Measurements from ENCODE around the gene DSTYK. TPM values are rescaled to one million over a fixed set of nuclear protein-coding genes. Genes with fewer than 3 reads are reported as not detected.

Gene DSTYK
- 13.5 TPM for polyA plus RNA-seq (2013, experiment 1 of 4)
- polyA plus RNA-seq (2013, experiment 2 of 4): 16.0 TPM
- 9.6 TPM for polyA plus RNA-seq (2013, experiment 3 of 4)
- 10.4 TPM for polyA plus RNA-seq (2013, experiment 4 of 4)

- no peaks in the 10 kb centered on the region for H3K36me3 ChIP-seq (ENCODE audit: control insufficient read depth, insufficient read depth, low read length)
- peaks cover 8% of the 10 kb centered on the region for H3K4me1 ChIP-seq (ENCODE audit: control insufficient read depth, insufficient read depth, low read length)
- H3K4me3 ChIP-seq (ENCODE audit: insufficient read depth, low read depth, low read length): peak within 1 kb of the TSS; percentile 96
- 0% methylated on average over 65 to 67 of the region's 67 CpGs for WGBS, 2 experiments
- H3K27me3 ChIP-seq (ENCODE audit: control insufficient read depth, insufficient read depth, low read length, poor library complexity, severe bottlenecking): no peaks in the 10 kb centered on the region
- H3K27ac ChIP-seq (ENCODE audit: insufficient read depth, low read depth, low read length, poor library complexity, severe bottlenecking): peak within 1 kb of the TSS; percentile 87
- no peaks in the 10 kb centered on the region for H3K9me3 ChIP-seq (ENCODE audit: control insufficient read depth, low read length)
Observed at GRCh38 chr1:205211169-205211838, at the start of gene DSTYK. TSS of gene DSTYK (minus strand) at chr1:205211702. CDS start at chr1:205211535, 167 bp downstream.

GRCh38 chr1:205259998-205260397, 48.5 kb upstream of the DSTYK start:
- H3K9me3 ChIP-seq (ENCODE audit: control insufficient read depth, low read length): no peaks in the 10 kb centered on the region
- no peaks in the 10 kb centered on the region for H3K36me3 ChIP-seq (ENCODE audit: control insufficient read depth, insufficient read depth, low read length)
- no peak overlapping the region for H3K4me3 ChIP-seq (ENCODE audit: insufficient read depth, low read depth, low read length)
- no peaks in the 10 kb centered on the region for H3K27me3 ChIP-seq (ENCODE audit: control insufficient read depth, insufficient read depth, low read length, poor library complexity, severe bottlenecking)
- H3K27ac ChIP-seq (ENCODE audit: insufficient read depth, low read depth, low read length, poor library complexity, severe bottlenecking): no peak overlapping the region
- peaks cover 16% of the 10 kb centered on the region for H3K4me1 ChIP-seq (ENCODE audit: control insufficient read depth, insufficient read depth, low read length)
- WGBS, 2 experiments: 95 to 100% methylated on average over 1 of the region's 1 CpG

- 90 to 92% methylated on average over 10 of the region's 10 CpGs for WGBS, 2 experiments
- no peaks in the 10 kb centered on the region for H3K27me3 ChIP-seq (ENCODE audit: control insufficient read depth, insufficient read depth, low read length, poor library complexity, severe bottlenecking)
- H3K9me3 ChIP-seq (ENCODE audit: control insufficient read depth, low read length): no peaks in the 10 kb centered on the region
- H3K27ac ChIP-seq (ENCODE audit: insufficient read depth, low read depth, low read length, poor library complexity, severe bottlenecking): no peak overlapping the region
- H3K4me3 ChIP-seq (ENCODE audit: insufficient read depth, low read depth, low read length): no peak overlapping the region
- H3K4me1 ChIP-seq (ENCODE audit: control insufficient read depth, insufficient read depth, low read length): peaks cover 16% of the 10 kb centered on the region
- no peaks in the 10 kb centered on the region for H3K36me3 ChIP-seq (ENCODE audit: control insufficient read depth, insufficient read depth, low read length)
Observed at GRCh38 chr1:205259324-205259832, 47.9 kb upstream of the DSTYK start.

- H3K36me3 ChIP-seq (ENCODE audit: control insufficient read depth, insufficient read depth, low read length): no peaks in the 10 kb centered on the region
- H3K27ac ChIP-seq (ENCODE audit: insufficient read depth, low read depth, low read length, poor library complexity, severe bottlenecking): no peak overlapping the region
- peaks cover 16% of the 10 kb centered on the region for H3K4me1 ChIP-seq (ENCODE audit: control insufficient read depth, insufficient read depth, low read length)
- no peaks in the 10 kb centered on the region for H3K9me3 ChIP-seq (ENCODE audit: control insufficient read depth, low read length)
- H3K4me3 ChIP-seq (ENCODE audit: insufficient read depth, low read depth, low read length): no peak overlapping the region
- no peaks in the 10 kb centered on the region for H3K27me3 ChIP-seq (ENCODE audit: control insufficient read depth, insufficient read depth, low read length, poor library complexity, severe bottlenecking)
- WGBS, 2 experiments: 89 to 90% methylated on average over 7 to 8 of the region's 8 CpGs
Observed at GRCh38 chr1:205258719-205259118, 47.2 kb upstream of the DSTYK start.

- Histone ChIP-seq H3K27me3 (ENCODE audit: control insufficient read depth, insufficient read depth, low read length, poor library complexity, severe bottlenecking) (no peaks in the 10 kb centered on the region), H3K36me3 (ENCODE audit: control insufficient read depth, insufficient read depth, low read length) (no peaks in the 10 kb centered on the region), H3K9me3 (ENCODE audit: control insufficient read depth, low read length) (no peaks in the 10 kb centered on the region), H3K27ac (ENCODE audit: insufficient read depth, low read depth, low read length, poor library complexity, severe bottlenecking) (no peak overlapping the region), H3K4me3 (ENCODE audit: insufficient read depth, low read depth, low read length) (no peak overlapping the region), H3K4me1 (ENCODE audit: control insufficient read depth, insufficient read depth, low read length) (peaks cover 16% of the 10 kb centered on the region)
- 82% methylated on average over 7 of the region's 7 CpGs for WGBS, 2 experiments
Observed at GRCh38 chr1:205258261-205258691, 46.8 kb upstream of the DSTYK start.

- H3K4me1 ChIP-seq (ENCODE audit: control insufficient read depth, insufficient read depth, low read length): peaks cover 16% of the 10 kb centered on the region
- WGBS, 2 experiments: 81 to 83% methylated on average over 2 of the region's 2 CpGs
- H3K36me3 ChIP-seq (ENCODE audit: control insufficient read depth, insufficient read depth, low read length): no peaks in the 10 kb centered on the region
- H3K27me3 ChIP-seq (ENCODE audit: control insufficient read depth, insufficient read depth, low read length, poor library complexity, severe bottlenecking): no peaks in the 10 kb centered on the region
- H3K4me3 ChIP-seq (ENCODE audit: insufficient read depth, low read depth, low read length): no peak overlapping the region
- H3K9me3 ChIP-seq (ENCODE audit: control insufficient read depth, low read length): no peaks in the 10 kb centered on the region
- H3K27ac ChIP-seq (ENCODE audit: insufficient read depth, low read depth, low read length, poor library complexity, severe bottlenecking): no peak overlapping the region
Observed at GRCh38 chr1:205257735-205258134, 46.2 kb upstream of the DSTYK start.

- Histone ChIP-seq H3K9me3 (ENCODE audit: control insufficient read depth, low read length) (no peaks in the 10 kb centered on the region), H3K4me1 (ENCODE audit: control insufficient read depth, insufficient read depth, low read length) (peaks cover 14% of the 10 kb centered on the region), H3K4me3 (ENCODE audit: insufficient read depth, low read depth, low read length) (no peak overlapping the region), H3K27ac (ENCODE audit: insufficient read depth, low read depth, low read length, poor library complexity, severe bottlenecking) (no peak overlapping the region), H3K36me3 (ENCODE audit: control insufficient read depth, insufficient read depth, low read length) (no peaks in the 10 kb centered on the region), H3K27me3 (ENCODE audit: control insufficient read depth, insufficient read depth, low read length, poor library complexity, severe bottlenecking) (no peaks in the 10 kb centered on the region)
- 93 to 95% methylated on average over 19 of the region's 19 CpGs for WGBS, 2 experiments
Observed at GRCh38 chr1:205256951-205257625, 45.6 kb upstream of the DSTYK start.

- Histone ChIP-seq H3K4me1 (ENCODE audit: control insufficient read depth, insufficient read depth, low read length) (peaks cover 10% of the 10 kb centered on the region), H3K27ac (ENCODE audit: insufficient read depth, low read depth, low read length, poor library complexity, severe bottlenecking) (no peak overlapping the region)
Observed at GRCh38 chr1:205255941-205256780, 44.7 kb upstream of the DSTYK start.

GRCh38 chr1:205251576-205251975, 40.1 kb upstream of the DSTYK start:
- no peaks in the 10 kb centered on the region for H3K9me3 ChIP-seq (ENCODE audit: control insufficient read depth, low read length)

More at GRCh38 chr1:205255941-205256780, 44.7 kb upstream of the DSTYK start:
- Histone ChIP-seq H3K27me3 (ENCODE audit: control insufficient read depth, insufficient read depth, low read length, poor library complexity, severe bottlenecking) (no peaks in the 10 kb centered on the region), H3K36me3 (ENCODE audit: control insufficient read depth, insufficient read depth, low read length) (no peaks in the 10 kb centered on the region), H3K4me3 (ENCODE audit: insufficient read depth, low read depth, low read length) (no peak overlapping the region), H3K9me3 (ENCODE audit: control insufficient read depth, low read length) (no peaks in the 10 kb centered on the region)
- WGBS, 2 experiments: 55% methylated on average over 8 of the region's 8 CpGs

More at GRCh38 chr1:205251576-205251975, 40.1 kb upstream of the DSTYK start:
- no peak overlapping the region for H3K4me3 ChIP-seq (ENCODE audit: insufficient read depth, low read depth, low read length)
- H3K27ac ChIP-seq (ENCODE audit: insufficient read depth, low read depth, low read length, poor library complexity, severe bottlenecking): no peak overlapping the region
- peaks cover 16% of the 10 kb centered on the region for H3K4me1 ChIP-seq (ENCODE audit: control insufficient read depth, insufficient read depth, low read length)
- H3K27me3 ChIP-seq (ENCODE audit: control insufficient read depth, insufficient read depth, low read length, poor library complexity, severe bottlenecking): no peaks in the 10 kb centered on the region
- no peaks in the 10 kb centered on the region for H3K36me3 ChIP-seq (ENCODE audit: control insufficient read depth, insufficient read depth, low read length)
- 91% methylated on average over 5 of the region's 5 CpGs for WGBS, 2 experiments
